WTC11 (cell line): Measurements from ENCODE around the gene PRAMEF11. TPM values are rescaled to one million over a fixed set of nuclear protein-coding genes. Genes with fewer than 3 reads are reported as not detected.

ENCODE experiments used
- ATAC-seq: fragments of 200-7000 bp; cut with Tn5 transposase; 2 replicates; pipeline ENCODE4 v1.10.0; 2021; ENCODE audit warnings: mild to moderate bottlenecking, moderate library complexity
- CTCF ChIA-PET: fragments of 300-600 bp; sonication (Branson Sonifier 250); formaldehyde crosslinking; loops from one replicate; lab custom pipeline; 2021; ENCODE audit warnings: antibody characterized with exemption; lab: Charles Lee
- POLR2A ChIA-PET: fragments of 350-600 bp; sonication (Branson Sonifier 250); formaldehyde crosslinking; loops from one replicate; lab custom pipeline; 2021; ENCODE audit warnings: antibody characterized with exemption; lab: Charles Lee
- DNase-seq: peaks from one replicate; pipeline ENCODE4 v3.0.0; 2021; ENCODE audit warnings: low spot score
- H3K27ac Mint-ChIP-seq: 2 replicates; pipeline ENCODE4 v1.8.0; 2021; ENCODE audit warnings: mixed read lengths
- H3K27me3 Mint-ChIP-seq: 2 replicates; pipeline ENCODE4 v1.8.0; 2021; ENCODE audit warnings: low read depth, mild to moderate bottlenecking, moderate library complexity, mixed read lengths
- H3K36me3 Mint-ChIP-seq: 2 replicates; pipeline ENCODE4 v1.8.0; 2021; ENCODE audit warnings: mixed read lengths
- H3K4me1 Mint-ChIP-seq: 2 replicates; pipeline ENCODE4 v1.8.0; 2022; ENCODE audit warnings: mixed read lengths
- H3K4me3 Mint-ChIP-seq: 2 replicates; pipeline ENCODE4 v1.8.0; 2021; ENCODE audit warnings: mild to moderate bottlenecking, moderate library complexity, mixed read lengths
- H3K9me3 Mint-ChIP-seq: 2 replicates; pipeline ENCODE4 v1.8.0; 2021; ENCODE audit warnings: mixed read lengths
- AFF4 ChIP-seq: sonication (generic); formaldehyde crosslinking; IDR thresholded peaks from 2 replicates; pipeline ENCODE4 v1.8.1; 2023; ENCODE audit warnings: mild to moderate bottlenecking, missing genetic modification reagents, borderline replicate concordance
- AR ChIP-seq: fragments of 250-450 bp; sonication (Bioruptor Pico); IDR thresholded peaks from 2 replicates; pipeline ENCODE4 v1.9.0; 2021; ENCODE audit warnings: mild to moderate bottlenecking
- ATF2 ChIP-seq: sonication (generic); formaldehyde crosslinking; IDR thresholded peaks from 2 replicates; pipeline ENCODE4 v1.8.1; 2022; ENCODE audit warnings: low read depth, missing genetic modification reagents, borderline replicate concordance
- CREB1 ChIP-seq: sonication (generic); formaldehyde crosslinking; IDR thresholded peaks from 2 replicates; pipeline ENCODE4 v1.8.0; 2023; ENCODE audit warnings: mild to moderate bottlenecking, missing genetic modification reagents
- CREM ChIP-seq: sonication (generic); formaldehyde crosslinking; IDR thresholded peaks from 2 replicates; pipeline ENCODE4 v1.8.1; 2022; ENCODE audit warnings: mild to moderate bottlenecking, missing genetic modification reagents, moderate library complexity
- E2F1 ChIP-seq: sonication (generic); formaldehyde crosslinking; IDR thresholded peaks from 2 replicates; pipeline ENCODE4 v1.8.0; 2022; ENCODE audit warnings: mild to moderate bottlenecking, missing genetic modification reagents
- ERG ChIP-seq: fragments of 250-450 bp; sonication (Bioruptor Pico); IDR thresholded peaks from 2 replicates; pipeline ENCODE4 v1.8.0; 2021; ENCODE audit warnings: mild to moderate bottlenecking
- GTF2I ChIP-seq: fragments of 250-450 bp; sonication (Bioruptor Pico); conservative IDR thresholded peaks from 2 replicates; pipeline ENCODE4 v1.4.0; 2021; ENCODE audit warnings: mild to moderate bottlenecking
- KAT7 ChIP-seq: sonication (generic); formaldehyde crosslinking; IDR thresholded peaks from 2 replicates; pipeline ENCODE4 v1.8.1; 2023; ENCODE audit warnings: missing genetic modification reagents, mild to moderate bottlenecking, borderline replicate concordance
- MLX ChIP-seq: sonication (generic); formaldehyde crosslinking; IDR thresholded peaks from 2 replicates; pipeline ENCODE4 v1.8.1; 2023; ENCODE audit warnings: mild to moderate bottlenecking, missing genetic modification reagents, moderate library complexity
- MXD4 ChIP-seq: fragments of 250-450 bp; sonication (Bioruptor Pico); IDR thresholded peaks from 2 replicates; pipeline ENCODE4 v1.8.0; 2021; ENCODE audit warnings: mild to moderate bottlenecking, moderate library complexity, borderline replicate concordance
- NFATC4 ChIP-seq: fragments of 250-450 bp; sonication (Bioruptor Pico); IDR thresholded peaks from 2 replicates; pipeline ENCODE4 v1.9.0; 2021; ENCODE audit warnings: mild to moderate bottlenecking
- NFYB ChIP-seq: sonication (generic); formaldehyde crosslinking; conservative IDR thresholded peaks from 2 replicates; pipeline ENCODE4 v1.8.0; 2022; ENCODE audit warnings: low read depth, missing genetic modification reagents
- NR2C2 ChIP-seq: sonication (generic); formaldehyde crosslinking; IDR thresholded peaks from 2 replicates; pipeline ENCODE4 v1.8.0; 2022; ENCODE audit warnings: mild to moderate bottlenecking, missing genetic modification reagents
- RORB ChIP-seq: fragments of 250-450 bp; sonication (Bioruptor Pico); IDR thresholded peaks from 2 replicates; pipeline ENCODE4 v1.9.0; 2021; ENCODE audit warnings: mild to moderate bottlenecking
- SMAD4 ChIP-seq: sonication (generic); formaldehyde crosslinking; IDR thresholded peaks from 2 replicates; pipeline ENCODE4 v1.8.0; 2022; ENCODE audit warnings: mild to moderate bottlenecking, missing genetic modification reagents
- TCF7 ChIP-seq: sonication (generic); formaldehyde crosslinking; IDR thresholded peaks from 2 replicates; pipeline ENCODE4 v1.8.0; 2022; ENCODE audit warnings: mild to moderate bottlenecking, low read depth, missing genetic modification reagents, moderate library complexity
- USF2 ChIP-seq: sonication (generic); formaldehyde crosslinking; IDR thresholded peaks from 2 replicates; pipeline ENCODE4 v1.8.1; 2023; ENCODE audit warnings: mild to moderate bottlenecking, missing genetic modification reagents, moderate library complexity
- ZNF121 ChIP-seq: sonication (generic); formaldehyde crosslinking; IDR thresholded peaks from 2 replicates; pipeline ENCODE4 v1.8.0; 2023; ENCODE audit warnings: missing genetic modification reagents
- ZNF232 ChIP-seq: sonication (generic); formaldehyde crosslinking; IDR thresholded peaks from 2 replicates; pipeline ENCODE4 v1.8.0; 2022; ENCODE audit warnings: mild to moderate bottlenecking, missing genetic modification reagents
- ZSCAN18 ChIP-seq: fragments of 250-450 bp; sonication (Bioruptor Pico); IDR thresholded peaks from 2 replicates; pipeline ENCODE4 v2.1.2; 2022; ENCODE audit warnings: mild to moderate bottlenecking, moderate library complexity
- total RNA-seq: library from RNA; stranded (reverse); gene quantifications from 3 replicates; pipeline ENCODE4 v1.2.3, GENCODE V29; 2021

PRAMEF11 gene
- total RNA-seq, 1 experiment from 2014 or later = not detected

- no peak overlapping the region for H3K27ac Mint-ChIP-seq
- H3K36me3 Mint-ChIP-seq = peaks cover 45% of the 10 kb centered on the region
- no peak for ATAC-seq
- no peak overlapping the region for H3K4me3 Mint-ChIP-seq
- CTCF ChIA-PET = no interaction called here
- TF ChIP-seq USF2 (no peak), NFYB (CRISPR knock-in tag) (no peak), RORB (CRISPR knock-in tag) (no peak), AR (CRISPR knock-in tag) (no peak), TCF7 (CRISPR knock-in tag) (no peak)
- TF ChIP-seq, all 79 proteins: peak for 0
- POLR2A ChIA-PET = no interaction called here
- no peak for DNase-seq
- H3K27me3 Mint-ChIP-seq = peaks cover 17% of the 10 kb centered on the region
- no peaks in the 10 kb centered on the region for H3K4me1 Mint-ChIP-seq
- peaks cover 75% of the 10 kb centered on the region for H3K9me3 Mint-ChIP-seq
These were observed 21.3 kb downstream of the PRAMEF11 start for GRCh38 chr1:12809933-12810332.

GRCh38 chr1:12799730-12800129 is 31.5 kb downstream of the PRAMEF11 start:
- POLR2A ChIA-PET = no interaction called here
- H3K27ac Mint-ChIP-seq = no peak overlapping the region
- H3K9me3 Mint-ChIP-seq = peaks cover 69% of the 10 kb centered on the region
- no peak for ATAC-seq
- peaks cover 25% of the 10 kb centered on the region for H3K36me3 Mint-ChIP-seq
- H3K4me1 Mint-ChIP-seq = no peaks in the 10 kb centered on the region
- H3K4me3 Mint-ChIP-seq = no peak overlapping the region
- CTCF ChIA-PET = no interaction called here
- DNase-seq = no peak
- peaks cover 30% of the 10 kb centered on the region for H3K27me3 Mint-ChIP-seq
- TF ChIP-seq MXD4 (no peak), NR2C2 (CRISPR knock-in tag) (no peak), CREM (CRISPR knock-in tag) (no peak), ATF2 (CRISPR knock-in tag) (no peak), SMAD4 (CRISPR knock-in tag) (no peak), ZNF232 (CRISPR knock-in tag) (no peak), ZSCAN18 (CRISPR knock-in tag) (no peak), MLX (CRISPR knock-in tag) (no peak), GTF2I (CRISPR knock-in tag) (no peak), E2F1 (CRISPR knock-in tag) (no peak), AFF4 (CRISPR knock-in tag) (no peak), KAT7 (CRISPR knock-in tag) (no peak), CREB1 (no peak), ZNF121 (no peak), NFATC4 (CRISPR knock-in tag) (no peak), ERG (CRISPR knock-in tag) (no peak)
